Measurements from ENCODE around the gene ZNF391. TPM values are rescaled to one million over a fixed set of nuclear protein-coding genes. Genes with fewer than 3 reads are reported as not detected.

The ZNF391 gene
- total RNA-seq, 1 experiment from 2014 or later, result 1.1 TPM

DNA sequence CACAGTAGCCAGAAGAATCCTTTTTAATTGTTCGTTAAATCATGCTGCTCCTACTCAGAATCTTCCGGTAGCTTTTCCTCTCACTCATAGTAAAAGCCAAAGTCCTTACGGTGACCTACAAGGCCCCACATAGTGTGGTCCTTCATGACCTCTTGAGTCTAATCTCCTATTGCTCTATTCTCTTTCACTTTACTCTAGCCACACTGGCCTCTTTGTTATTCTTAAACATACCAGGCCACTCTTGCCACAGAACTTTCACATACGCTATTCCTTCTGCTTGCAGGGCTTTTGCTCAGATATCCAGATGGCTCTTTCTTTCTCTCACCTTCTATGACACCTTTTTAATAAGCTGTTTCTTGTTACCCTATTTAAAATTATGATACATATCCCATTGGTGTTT, 25.7 kb downstream of the ZNF391 start (continued):
- TF ChIP-seq, protein P1, sequence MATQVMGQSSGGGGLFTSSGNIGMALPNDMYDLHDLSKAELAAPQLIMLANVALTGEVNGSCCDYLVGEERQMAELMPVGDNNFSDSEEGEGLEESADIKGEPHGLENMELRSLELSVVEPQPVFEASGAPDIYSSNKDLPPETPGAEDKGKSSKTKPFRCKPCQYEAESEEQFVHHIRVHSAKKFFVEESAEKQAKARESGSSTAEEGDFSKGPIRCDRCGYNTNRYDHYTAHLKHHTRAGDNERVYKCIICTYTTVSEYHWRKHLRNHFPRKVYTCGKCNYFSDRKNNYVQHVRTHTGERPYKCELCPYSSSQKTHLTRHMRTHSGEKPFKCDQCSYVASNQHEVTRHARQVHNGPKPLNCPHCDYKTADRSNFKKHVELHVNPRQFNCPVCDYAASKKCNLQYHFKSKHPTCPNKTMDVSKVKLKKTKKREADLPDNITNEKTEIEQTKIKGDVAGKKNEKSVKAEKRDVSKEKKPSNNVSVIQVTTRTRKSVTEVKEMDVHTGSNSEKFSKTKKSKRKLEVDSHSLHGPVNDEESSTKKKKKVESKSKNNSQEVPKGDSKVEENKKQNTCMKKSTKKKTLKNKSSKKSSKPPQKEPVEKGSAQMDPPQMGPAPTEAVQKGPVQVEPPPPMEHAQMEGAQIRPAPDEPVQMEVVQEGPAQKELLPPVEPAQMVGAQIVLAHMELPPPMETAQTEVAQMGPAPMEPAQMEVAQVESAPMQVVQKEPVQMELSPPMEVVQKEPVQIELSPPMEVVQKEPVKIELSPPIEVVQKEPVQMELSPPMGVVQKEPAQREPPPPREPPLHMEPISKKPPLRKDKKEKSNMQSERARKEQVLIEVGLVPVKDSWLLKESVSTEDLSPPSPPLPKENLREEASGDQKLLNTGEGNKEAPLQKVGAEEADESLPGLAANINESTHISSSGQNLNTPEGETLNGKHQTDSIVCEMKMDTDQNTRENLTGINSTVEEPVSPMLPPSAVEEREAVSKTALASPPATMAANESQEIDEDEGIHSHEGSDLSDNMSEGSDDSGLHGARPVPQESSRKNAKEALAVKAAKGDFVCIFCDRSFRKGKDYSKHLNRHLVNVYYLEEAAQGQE (IDR thresholded peaks at IDR 0.05; ENCODE audit: low read depth), result no peak
- TF ChIP-seq RAD21 (IDR thresholded peaks at IDR 0.05; ENCODE audit: low read depth), result no peak

DNA sequence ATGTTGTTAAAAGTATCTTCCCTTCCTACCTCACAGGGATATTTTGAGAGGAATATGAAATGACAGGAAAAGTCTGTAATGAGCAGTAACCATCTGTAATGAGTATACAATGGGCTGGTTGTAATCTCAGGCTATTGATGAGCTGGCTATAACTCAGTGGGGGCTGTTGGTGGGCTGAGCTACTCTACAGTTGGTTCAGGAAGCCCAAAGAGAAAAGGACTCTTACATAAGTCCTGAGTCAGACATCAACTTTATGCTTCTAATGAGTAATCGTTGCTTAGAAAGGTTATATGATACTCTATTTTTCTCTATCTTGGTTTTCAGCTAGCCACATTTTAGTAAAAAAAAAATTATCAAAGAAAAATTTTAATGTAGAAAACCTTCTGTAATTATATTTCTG, 26.4 kb downstream of the ZNF391 start:
- no peak for DNase-seq (ENCODE audit: low read depth, low spot score)
- no peaks in the 10 kb centered on the region for H3K9me2 ChIP-seq (ENCODE audit: insufficient read depth)

More for the DNA sequence above, 26.4 kb downstream of the ZNF391 start:
- no peaks in the 10 kb centered on the region for H3K27me3 ChIP-seq (ENCODE audit: insufficient read depth, low read length)
- no peak overlapping the region for H3K9ac ChIP-seq (ENCODE audit: low read length)
- no peaks in the 10 kb centered on the region for H3K4me1 ChIP-seq (ENCODE audit: control insufficient read depth in 1 of 2, insufficient read depth in 2 of 2, low read length in 2 of 2)
- H2AFZ ChIP-seq (ENCODE audit: low read depth, low read length, poor library complexity, severe bottlenecking), result no peak overlapping the region
- H3K9me3 ChIP-seq (ENCODE audit: control insufficient read depth in 1 of 2, insufficient read depth in 1 of 2, low read depth in 1 of 2, low read length in 2 of 2), result 0 out of 4 replicates have a peak, but pooled peaks cover 0 to 9% of the 10 kb centered on the region in 2 experiments
- no TSS peak for BruUV-seq (replicated peaks)
- no peak for ATAC-seq
- no peak overlapping the region for H3K4me3 ChIP-seq (replicated peaks in 1 of 2; ENCODE audit: low read depth in 1 of 2, low read length in 2 of 2)
- TF ChIP-seq ELF1 (IDR thresholded peaks at IDR 0.05; ENCODE audit: borderline replicate concordance, low read depth) (no peak), EGR1 (IDR thresholded peaks at IDR 0.05; ENCODE audit: low read depth) (no peak), SP1 (IDR thresholded peaks at IDR 0.05; ENCODE audit: low read depth) (no peak), POLR2AphosphoS5 (IDR thresholded peaks at IDR 0.05; ENCODE audit: low read depth, low read length) (no peak), ZNF274 (IDR thresholded peaks at IDR 0.05; ENCODE audit: low read depth, low read length) (no peak), CBX3 (IDR thresholded peaks at IDR 0.05; ENCODE audit: low read depth) (no peak), TCF7L2 (IDR thresholded peaks at IDR 0.05; ENCODE audit: borderline replicate concordance, extremely low read depth, insufficient read depth, insufficient read length) (no peak)
- TF ChIP-seq, protein P2, sequence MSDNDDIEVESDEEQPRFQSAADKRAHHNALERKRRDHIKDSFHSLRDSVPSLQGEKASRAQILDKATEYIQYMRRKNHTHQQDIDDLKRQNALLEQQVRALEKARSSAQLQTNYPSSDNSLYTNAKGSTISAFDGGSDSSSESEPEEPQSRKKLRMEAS (IDR thresholded peaks at IDR 0.05), result no peak
- no peaks in the 10 kb centered on the region for H3K36me3 ChIP-seq (ENCODE audit: control insufficient read depth in 1 of 2, insufficient read depth in 2 of 2, low read length in 2 of 2)
- ChIA-PET RAD21 (ENCODE audit: low non-redundant PET in 1 of 2, low total read pairs in 2 of 2, uncharacterized antibody in 2 of 2, unreplicated experiment in 2 of 2) (no interaction called here), POLR2A (no interaction called here), CTCF (no interaction called here)
- intact Hi-C loops (cut with micrococcal nuclease), result no loop called here
- H4K20me1 ChIP-seq (ENCODE audit: insufficient read depth), result no peaks in the 10 kb centered on the region
- H3K79me2 ChIP-seq (ENCODE audit: insufficient read depth, low read length), result no peaks in the 10 kb centered on the region
- no peak overlapping the region for H3K4me2 ChIP-seq (ENCODE audit: low read length)
- no peak overlapping the region for H3K27ac ChIP-seq (ENCODE audit: low read depth, low read length)
